Fibroblast of peridontal ligament (primary cell): ENCODE results near the gene ZNF521.

Source experiments
- DNase-seq: peaks from one replicate; pipeline ENCODE4 v3.0.0-alpha.2; 2010; ENCODE audit errors: extremely low read depth

The ZNF521 gene

DNA sequence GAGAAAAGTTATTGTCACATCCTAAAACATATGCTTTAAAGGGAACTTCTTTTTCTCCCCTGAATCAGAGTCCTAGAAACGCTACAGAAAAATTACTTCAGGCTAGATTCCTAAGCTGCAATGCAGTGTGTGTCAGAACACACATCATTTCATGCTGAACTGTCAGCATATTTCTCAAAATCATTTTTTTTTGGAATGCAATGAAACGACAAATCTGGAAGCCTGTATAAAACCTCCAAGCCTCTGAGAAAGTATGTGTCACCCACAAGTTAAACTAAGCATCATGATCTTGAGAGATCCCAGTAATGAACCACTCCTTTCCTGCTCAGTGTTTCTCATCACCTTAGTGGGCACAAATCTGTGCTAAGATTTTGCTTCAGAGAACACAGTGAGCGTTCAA, 276.2 kb downstream of the ZNF521 start:
- peak; percentile 40 for DNase-seq

- no peak for DNase-seq
Measured at GRCh38 chr18:25075331-25075730, 276.6 kb downstream of the ZNF521 start.

DNA sequence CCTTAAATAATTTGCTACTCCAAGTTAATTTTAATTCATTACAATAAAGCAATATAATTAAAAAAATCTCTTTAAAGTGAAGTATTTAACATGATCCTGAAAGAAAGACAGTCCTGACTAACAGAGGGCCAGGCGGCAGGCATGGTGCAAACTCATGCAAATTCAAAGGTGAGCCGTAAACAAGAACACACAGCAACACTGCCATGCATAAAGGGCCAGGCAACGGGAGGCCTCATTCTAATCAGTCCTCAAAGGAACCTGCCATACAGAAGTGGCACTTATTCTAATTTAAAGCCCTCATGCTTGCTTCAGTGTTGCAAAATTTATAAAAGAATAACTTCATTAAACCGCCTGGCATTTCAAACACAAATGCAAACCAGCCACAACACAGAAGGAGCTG, 277.0 kb downstream of the ZNF521 start:
- no peak for DNase-seq

GRCh38 chr18:25072205-25072604, 279.8 kb downstream of the ZNF521 start:
- DNase-seq = no peak

DNA sequence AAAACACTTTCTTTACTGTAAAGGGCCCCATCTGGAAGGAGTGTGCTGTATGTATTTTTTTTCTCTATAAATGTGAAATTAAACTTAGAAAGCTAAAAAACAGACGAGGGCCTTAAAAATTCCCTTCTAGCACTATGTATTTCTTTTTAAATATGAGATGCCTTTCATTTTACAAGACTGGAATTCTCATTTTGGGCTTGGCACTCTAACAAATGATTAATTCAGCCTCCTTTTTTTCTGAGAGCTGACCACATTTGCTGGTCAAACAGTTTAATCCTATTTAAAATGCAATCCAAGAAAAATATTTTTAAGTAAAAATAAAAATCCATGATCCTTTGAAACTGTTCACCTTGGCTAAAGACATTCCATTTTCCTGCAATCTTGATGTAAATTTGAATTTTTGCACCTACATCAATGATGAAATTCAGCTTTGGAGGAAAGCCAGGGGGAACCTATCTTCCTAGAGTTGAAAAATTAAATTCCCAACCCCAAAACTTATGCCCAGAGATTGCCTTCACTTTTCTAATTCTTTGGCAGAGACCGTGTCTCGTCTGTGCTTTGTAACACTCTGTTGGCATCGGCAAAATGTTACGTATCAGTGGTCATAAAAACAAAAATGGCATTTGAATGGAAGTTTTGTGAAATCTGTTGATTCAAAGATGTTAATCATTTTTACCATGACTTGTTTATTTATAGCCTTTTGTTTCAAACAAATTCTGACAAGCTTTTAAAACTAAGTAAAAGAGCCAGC, 284.5 kb downstream of the ZNF521 start:
- peak; percentile 59 for DNase-seq

DNA sequence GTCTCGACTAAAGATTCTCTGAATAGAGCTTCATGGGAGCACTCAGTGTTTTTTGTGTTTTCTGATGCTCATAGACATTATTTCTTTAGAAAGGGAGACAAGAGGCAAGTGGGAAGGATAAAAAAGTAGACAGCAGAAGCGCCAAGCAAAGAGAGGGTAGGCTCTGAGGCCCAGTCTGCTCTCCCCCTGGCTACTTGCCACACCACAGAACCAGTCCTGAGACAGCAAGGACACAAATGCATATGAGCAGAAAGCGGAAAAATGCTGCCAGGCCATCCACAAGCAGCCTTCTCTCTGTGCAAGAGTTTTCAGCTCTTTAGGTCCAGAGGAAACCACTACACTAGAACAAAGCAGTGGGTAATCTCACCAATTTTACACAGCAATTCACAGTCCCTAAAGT, 285.4 kb downstream of the ZNF521 start:
- peak; percentile 28 for DNase-seq

- no peak for DNase-seq
Measured at GRCh38 chr18:25062720-25063119, 289.2 kb downstream of the ZNF521 start.

DNA sequence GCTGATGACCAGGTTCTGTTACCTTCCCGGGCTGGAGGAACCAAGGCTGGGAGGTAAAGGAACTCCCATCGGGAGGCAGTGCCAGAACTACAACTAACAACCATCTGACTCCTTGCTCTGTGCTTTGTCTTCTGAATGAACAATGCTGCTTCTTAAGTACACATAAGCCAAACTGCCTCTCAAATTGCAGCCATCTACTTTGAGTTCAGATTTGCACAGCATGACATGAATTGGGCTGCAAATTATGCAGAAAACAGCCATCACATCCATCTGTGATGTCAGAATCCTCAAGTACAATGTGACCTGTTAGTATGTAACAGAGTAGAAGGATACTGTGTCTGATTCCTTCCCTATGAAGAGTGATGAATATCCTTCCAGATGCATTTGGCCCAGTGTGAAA, 290.6 kb downstream of the ZNF521 start:
- DNase-seq = no peak

DNA sequence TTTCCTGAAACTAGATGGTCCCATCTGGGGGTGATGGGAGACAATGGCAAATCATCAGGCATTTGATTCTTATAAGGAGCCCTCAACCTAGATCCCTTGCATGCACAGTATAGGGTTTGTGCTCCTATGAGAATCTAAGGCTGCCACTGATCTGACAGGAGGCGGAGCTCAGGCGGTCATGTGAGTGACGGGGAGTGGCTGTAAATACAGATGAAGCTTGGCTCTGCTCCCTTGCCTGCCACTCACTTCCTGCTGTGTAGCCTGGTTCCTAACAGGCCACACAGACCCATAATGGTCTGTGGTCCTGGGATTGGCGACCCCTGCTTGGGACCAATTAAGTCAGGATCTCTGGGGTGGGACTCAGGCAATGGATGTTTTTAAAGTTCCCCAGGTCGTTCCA, 293.4 kb downstream of the ZNF521 start:
- no peak for DNase-seq

DNA sequence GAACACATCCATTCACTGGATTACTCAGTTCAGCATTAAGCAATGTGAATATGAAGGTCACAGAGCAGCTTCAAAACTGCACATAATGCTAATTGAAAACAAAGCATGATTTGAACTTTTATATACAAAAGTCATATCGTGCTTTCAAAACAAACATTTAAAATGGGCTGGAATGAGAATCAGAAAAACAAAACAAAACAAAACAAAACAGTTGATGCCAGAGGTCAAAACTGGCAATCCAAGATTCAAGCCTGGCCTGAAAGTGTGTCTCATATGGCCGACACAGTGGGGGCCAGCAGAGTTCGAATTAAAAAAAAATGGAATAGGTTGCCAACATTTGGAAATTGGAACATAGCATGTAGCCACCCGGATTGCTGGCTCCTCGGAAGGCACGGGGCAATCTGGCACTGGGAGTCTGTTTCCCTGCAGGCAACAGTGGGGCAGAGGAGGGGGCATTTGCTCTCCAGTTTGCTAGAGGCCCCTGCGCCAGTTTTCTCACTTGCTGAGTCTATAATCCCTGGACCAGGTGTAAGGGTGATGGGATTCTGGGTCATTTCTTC, 294.4 kb downstream of the ZNF521 start:
- peak; percentile 66 for DNase-seq

DNA sequence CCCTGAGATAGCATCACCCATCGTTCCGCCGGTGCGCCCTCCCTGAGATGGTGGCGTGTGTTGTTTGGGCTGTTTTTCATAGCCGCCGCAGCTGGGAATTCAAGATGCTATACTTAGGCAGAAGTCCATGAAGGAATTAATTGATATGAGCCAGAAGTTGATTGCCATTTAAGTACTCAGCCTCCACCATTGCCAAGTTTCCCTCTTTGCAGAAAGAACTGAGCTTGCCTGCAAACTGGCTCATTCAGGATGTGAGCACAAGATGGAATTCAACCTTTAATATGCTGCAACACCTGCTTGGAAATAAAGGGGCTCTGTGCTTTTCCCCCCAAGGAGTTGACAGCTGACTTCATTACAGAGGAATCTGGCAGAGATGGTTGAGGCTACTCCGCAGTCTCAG, 295.5 kb downstream of the ZNF521 start:
- DNase-seq = no peak

DNA sequence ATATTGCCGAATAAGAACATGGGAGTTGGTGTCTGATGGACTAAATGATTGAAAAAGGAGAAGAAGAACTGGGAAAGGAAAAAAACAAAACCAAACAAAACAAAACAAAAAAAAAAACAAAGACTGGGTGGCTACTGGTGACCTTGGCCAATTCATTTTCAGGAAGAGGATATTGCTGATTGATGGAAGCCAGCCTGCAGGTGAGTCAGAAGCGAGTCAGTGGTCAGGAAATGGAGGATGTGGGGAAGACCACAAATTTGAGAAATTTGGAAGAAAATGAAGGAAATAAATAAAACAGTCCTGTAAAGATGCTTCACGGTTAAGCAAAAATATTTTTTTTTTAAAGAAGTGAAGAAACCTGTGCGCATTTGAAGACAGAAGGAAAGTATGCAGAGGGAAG, 296.9 kb downstream of the ZNF521 start:
- no peak for DNase-seq

GRCh38 chr18:25053466-25053865, 298.5 kb downstream of the ZNF521 start:
- DNase-seq = peak; percentile 25

- peak; percentile 27 for DNase-seq
Measured at GRCh38 chr18:25052511-25052921, 299.4 kb downstream of the ZNF521 start.

DNA sequence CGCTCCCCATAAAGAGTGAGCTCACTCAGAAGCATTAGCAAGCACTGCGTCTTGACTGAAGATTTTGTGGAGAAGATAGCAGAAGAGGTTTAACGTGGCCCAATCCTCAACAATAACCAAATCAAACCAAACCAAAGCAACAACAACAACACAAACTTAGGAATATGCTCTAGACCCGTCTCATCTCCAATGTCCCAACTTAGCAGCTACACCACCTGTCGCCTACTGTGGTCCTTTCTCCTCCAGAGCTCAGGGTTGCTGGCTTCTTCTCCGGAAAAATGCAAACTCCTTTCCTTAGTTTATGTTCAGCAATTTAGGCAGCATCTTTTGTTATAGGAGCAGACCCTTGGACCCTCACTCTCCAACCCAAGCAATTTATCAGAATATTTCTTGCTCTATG, 301.4 kb downstream of the ZNF521 start:
- DNase-seq = no peak

- no peak for DNase-seq
Measured at GRCh38 chr18:25047983-25048382, 304.0 kb downstream of the ZNF521 start.

- no peak for DNase-seq
Measured at GRCh38 chr18:25047421-25047820, 304.5 kb downstream of the ZNF521 start.

- no peak for DNase-seq
Measured at GRCh38 chr18:25044694-25045093, 307.3 kb downstream of the ZNF521 start.

DNA sequence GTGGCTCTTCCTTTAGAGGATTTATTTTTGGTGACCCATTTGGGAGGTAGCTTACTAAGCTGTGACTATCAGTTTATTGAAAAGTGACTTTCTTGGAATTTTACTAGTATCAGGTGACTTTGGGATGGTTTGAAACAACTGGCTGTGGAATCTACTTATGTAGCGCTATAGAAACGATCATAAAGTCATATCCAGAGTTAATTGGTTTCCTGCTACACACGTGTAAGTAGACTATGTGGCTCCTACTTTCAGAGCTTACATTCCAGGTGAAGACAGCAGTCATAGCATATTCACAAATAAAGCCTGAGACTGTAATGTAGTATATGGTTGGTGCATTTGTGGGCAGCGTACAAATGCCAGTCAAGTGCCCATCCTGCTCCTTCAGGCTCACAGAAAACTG, 308.9 kb downstream of the ZNF521 start:
- no peak for DNase-seq

DNA sequence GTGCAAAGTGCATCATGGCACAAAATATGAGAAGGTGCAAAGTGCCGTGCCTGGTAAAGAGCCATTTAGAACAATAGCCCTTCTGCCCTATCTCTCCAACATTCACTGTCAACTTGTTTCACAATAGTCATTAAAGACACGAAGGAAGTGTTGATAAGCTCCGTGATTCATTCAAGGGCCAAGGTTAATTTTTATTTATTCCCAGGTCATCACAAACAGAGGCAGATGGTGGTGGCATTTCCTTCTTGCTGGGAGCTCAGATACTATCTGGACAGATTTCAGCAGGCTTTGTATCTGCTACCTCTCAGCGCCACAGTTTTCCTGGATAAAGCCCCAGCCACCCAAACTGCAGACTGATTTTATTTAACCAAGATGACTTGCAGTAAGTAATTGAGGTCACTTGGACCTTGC, 309.3 kb downstream of the ZNF521 start:
- no peak for DNase-seq

DNA sequence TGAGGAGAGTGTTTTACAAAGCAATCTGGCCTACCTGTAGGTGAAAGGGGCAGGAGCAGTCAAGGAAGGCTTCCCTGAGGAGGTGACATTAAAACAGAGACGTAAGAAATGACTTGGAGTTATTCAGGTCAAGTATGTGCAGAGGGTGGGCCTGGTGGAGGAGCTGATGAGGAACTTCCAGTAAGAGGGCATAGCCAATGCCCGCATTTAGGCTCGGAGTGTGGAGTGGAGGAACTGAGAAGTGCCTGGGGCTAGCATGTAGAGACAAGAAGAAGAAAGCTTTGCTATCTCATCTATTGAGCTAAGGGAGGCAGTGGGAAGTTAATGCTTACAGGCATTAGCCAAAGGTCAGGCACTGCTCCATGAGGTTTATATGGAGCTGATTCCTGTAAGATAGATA, 312.2 kb downstream of the ZNF521 start:
- no peak for DNase-seq

GRCh38 chr18:25038261-25038660, 313.7 kb downstream of the ZNF521 start:
- DNase-seq = no peak

DNA sequence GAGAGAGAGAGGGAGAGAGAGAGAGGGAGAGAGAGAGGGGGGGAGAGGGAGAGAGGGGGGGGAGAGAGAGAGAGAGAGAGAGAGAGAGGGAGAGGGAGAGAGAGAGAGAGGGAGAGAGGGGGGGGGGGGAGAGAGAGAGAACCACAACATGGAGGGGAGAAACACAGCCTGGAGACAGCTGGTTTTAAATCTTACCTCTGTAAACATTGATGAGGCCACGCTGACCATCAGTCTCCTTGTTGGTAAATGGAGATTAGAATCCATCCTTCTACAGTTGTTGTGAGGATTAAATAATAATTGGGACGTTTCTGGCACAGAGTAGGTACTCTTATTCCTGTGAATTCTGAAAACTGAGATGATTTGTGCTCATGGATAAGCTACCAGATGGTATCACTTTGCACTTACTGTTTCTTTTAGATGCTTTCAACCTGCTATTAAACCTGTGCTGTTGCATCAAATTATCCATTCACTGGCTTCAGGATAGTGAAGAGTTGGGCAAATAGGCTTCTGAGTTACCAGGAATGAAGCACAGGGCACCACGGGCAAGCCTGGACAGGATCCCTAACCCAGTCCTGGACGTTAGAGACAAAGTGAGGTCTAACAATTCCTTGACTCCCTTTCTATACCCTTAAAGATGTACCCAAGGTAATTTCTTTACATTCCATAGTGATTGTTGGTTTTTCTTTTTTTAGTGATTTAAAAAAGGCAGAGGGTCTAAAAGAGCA, 318.1 kb downstream of the ZNF521 start:
- no peak for DNase-seq
